ENCODE results near the gene CCER1. TPM values are rescaled to one million over a fixed set of nuclear protein-coding genes. Genes with fewer than 3 reads are reported as not detected.

Gene CCER1
- total and polyA plus RNA-seq, 5 experiments from 2014 or later = not detected

DNA sequence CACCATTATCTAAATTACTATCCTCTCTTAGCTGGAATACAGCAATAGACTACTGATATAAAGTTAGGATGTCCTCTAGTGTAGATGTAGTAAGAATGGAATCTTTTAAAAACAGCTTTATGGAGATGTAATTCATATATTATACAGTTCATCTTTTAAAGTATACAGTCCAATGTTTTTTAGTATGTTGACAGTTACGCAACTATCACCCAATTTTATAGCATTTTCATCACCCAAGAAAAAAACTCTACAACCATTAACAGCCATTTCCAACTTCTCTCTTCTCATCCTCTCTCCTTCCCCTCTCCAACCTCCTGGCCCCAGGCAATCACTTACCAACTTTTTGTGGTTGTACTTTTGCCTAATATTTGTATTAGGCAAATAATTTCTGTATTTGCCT lies 27.2 kb upstream of the CCER1 start:
- Mint-ChIP-seq H3K4me3 (no peak overlapping the region), H3K4me1 (no peaks in the 10 kb centered on the region), H3K9me3 (peaks cover 0 to 5% (median 0%) of the 10 kb centered on the region in 9 donors), H3K36me3 (no peaks in the 10 kb centered on the region), H3K27ac (no peak overlapping the region), H3K27me3 (peaks cover 0 to 4% (median 0%) of the 10 kb centered on the region in 5 donors)
- no peak for DNase-seq
- ATAC-seq = no peak
- POLR2A ChIA-PET = no interaction called here

DNA sequence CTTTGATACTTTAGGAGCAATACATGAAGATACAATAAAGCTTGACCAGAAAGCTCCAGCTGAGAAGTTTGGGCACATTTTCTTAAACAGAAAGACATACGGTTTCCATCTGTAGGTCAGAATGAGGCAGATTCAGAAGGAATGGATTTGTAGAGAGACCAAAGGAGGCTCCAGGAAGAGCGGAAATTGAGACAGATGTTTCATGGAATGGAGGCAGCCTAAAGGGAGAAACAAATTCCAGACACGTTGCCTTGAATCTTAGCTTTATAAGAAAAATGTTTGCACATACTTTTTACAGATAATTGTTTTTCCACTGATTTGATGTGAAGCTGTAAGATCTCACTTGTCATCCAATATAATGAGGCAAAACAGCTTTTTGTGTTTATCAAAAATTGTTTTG lies 25.0 kb upstream of the CCER1 start:
- DNase-seq = no peak
- H3K9me3 Mint-ChIP-seq = no peaks in the 10 kb centered on the region
- H3K4me3 Mint-ChIP-seq = no peak overlapping the region
- POLR2A ChIA-PET = no interaction called here
- H3K36me3 Mint-ChIP-seq = no peaks in the 10 kb centered on the region
- H3K4me1 Mint-ChIP-seq = no peaks in the 10 kb centered on the region
- H3K27me3 Mint-ChIP-seq = peaks cover 0 to 4% (median 0%) of the 10 kb centered on the region in 5 donors
- no peak for ATAC-seq
- no peak overlapping the region for H3K27ac Mint-ChIP-seq

DNA sequence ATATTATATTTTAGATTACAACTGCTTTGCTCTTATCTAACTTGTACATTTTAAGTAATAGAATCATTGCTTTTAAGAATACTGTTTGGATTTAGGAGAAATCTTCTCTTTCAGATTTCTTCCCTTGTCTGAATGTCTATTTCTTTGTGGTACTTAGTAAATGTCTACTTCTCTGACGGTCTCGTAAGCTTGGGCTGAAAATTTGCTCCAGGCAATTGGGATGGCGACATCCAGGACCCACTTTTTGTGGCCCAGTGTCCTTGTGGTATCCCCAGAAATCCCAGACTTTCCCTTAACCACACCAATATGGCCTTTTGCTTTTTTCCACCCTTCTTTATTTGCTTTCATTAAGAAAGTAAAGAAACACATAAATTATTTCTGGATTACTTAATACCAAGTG lies 24.0 kb upstream of the CCER1 start:
- peaks cover 0 to 8% (median 4%) of the 10 kb centered on the region in 5 donors for H3K27me3 Mint-ChIP-seq
- no peak overlapping the region for H3K27ac Mint-ChIP-seq
- DNase-seq (no peak), ATAC-seq (no peak)
- POLR2A ChIA-PET = no interaction called here
- no peaks in the 10 kb centered on the region for H3K4me1 Mint-ChIP-seq
- no peaks in the 10 kb centered on the region for H3K36me3 Mint-ChIP-seq
- no peaks in the 10 kb centered on the region for H3K9me3 Mint-ChIP-seq
- no peak overlapping the region for H3K4me3 Mint-ChIP-seq

DNA sequence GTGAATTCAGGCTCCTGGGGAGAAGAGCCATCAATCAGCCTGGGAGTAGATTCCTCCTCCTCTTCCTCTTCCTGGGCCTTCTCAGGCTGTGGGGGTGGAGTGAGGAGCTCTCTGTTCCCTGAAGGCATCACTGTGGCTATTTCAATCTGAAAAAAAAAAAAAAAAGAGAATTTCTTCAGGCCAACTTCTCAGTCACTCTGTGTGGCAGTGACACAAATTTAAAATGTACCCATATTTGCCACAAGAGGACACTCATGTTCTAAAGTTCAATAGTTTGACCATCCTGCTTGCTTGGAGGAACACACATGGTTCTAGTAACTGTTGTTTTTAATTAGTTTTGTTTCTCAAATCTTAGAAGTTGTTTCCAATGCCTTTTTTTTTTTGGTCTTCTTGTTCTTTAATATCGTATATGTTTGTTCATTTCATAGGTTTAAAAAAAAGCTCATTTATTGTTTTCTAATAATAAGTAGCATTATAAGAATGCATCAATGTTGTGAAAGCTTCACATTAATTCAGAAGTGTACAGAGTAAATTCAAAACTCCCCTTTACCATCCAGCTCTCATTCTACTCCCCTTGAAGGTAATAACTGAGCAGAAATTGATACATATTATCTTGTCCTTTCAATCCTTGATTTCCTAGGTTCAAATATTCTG lies 23.3 kb upstream of the CCER1 start:
- DNase-seq (peak in 1 of 10 donors; percentile 7), ATAC-seq (peak in 1 of 2 donors; percentile 33)
- Mint-ChIP-seq H3K4me1 (no peaks in the 10 kb centered on the region), H3K9me3 (no peaks in the 10 kb centered on the region), H3K4me3 (no peak overlapping the region), H3K36me3 (no peaks in the 10 kb centered on the region), H3K27me3 (peaks cover 0 to 12% (median 5%) of the 10 kb centered on the region in 5 donors), H3K27ac (no peak overlapping the region)
- POLR2A ChIA-PET = no interaction called here

DNA sequence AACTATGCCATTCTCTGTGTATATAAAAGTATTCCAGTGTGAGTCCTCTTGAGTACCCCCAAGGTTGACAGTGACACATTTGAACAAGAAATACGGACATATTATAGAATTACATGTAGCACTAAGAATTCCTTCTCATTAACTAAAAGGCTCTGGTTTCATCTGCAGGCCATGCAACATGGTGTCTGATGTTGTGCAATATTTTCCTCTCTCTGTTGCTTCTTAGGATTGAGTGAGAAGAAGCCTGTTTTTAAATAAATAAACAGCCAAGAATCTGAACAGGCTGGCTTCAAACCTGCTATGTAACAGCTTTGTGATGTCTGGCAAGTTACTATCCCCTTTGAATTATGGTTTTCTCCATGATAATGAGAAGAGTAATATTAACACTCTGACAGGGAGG lies 22.2 kb upstream of the CCER1 start:
- DNase-seq (no peak), ATAC-seq (no peak)
- Mint-ChIP-seq H3K27ac (no peak overlapping the region), H3K36me3 (no peaks in the 10 kb centered on the region), H3K4me1 (no peaks in the 10 kb centered on the region), H3K4me3 (no peak overlapping the region), H3K9me3 (no peaks in the 10 kb centered on the region), H3K27me3 (peaks cover 0 to 8% (median 4%) of the 10 kb centered on the region in 5 donors)
- POLR2A ChIA-PET = no interaction called here

DNA sequence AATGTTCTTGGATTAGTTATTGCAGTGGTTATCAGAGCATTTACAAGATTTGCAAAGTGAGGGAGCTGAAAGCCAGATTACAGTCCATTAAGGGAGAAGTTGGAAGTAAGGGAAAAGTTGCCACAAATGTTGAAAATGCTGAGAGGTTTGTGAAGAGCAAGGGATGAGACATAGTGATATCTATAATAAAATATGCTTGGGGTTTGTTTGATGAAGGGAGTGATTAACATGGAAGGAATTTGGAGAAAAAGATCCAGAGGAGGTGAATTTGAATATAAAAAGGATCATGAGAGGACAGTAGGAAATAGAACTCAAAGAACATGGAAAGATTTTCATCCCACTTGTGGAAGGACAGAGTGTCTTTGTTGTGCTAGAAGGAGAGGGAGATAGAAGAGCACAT lies 19.3 kb upstream of the CCER1 start:
- POLR2A ChIA-PET = no interaction called here
- ATAC-seq = no peak

DNA sequence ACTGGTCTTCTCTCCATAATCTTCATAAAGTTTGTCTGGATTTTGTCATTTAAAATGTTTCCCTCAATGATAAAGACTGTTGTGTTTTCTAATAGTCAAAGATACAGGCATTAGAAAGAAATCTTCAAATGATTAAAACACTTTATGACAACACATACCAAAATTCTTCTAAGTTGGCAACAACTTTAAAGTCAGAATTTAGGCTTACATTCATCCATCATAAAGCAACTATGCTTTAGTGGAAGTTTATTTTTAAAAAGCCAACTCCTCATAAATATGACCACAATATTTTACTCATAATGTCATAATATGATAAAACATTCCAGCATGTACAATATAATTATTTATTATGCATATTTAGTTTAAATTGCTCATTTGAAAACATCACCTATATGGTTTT lies 17.2 kb upstream of the CCER1 start:
- DNase-seq = no peak
- H3K27ac Mint-ChIP-seq = no peak overlapping the region
- no peaks in the 10 kb centered on the region for H3K9me3 Mint-ChIP-seq
- peaks cover 0 to 12% (median 5%) of the 10 kb centered on the region in 5 donors for H3K27me3 Mint-ChIP-seq
- no peaks in the 10 kb centered on the region for H3K36me3 Mint-ChIP-seq
- POLR2A ChIA-PET = no interaction called here
- H3K4me3 Mint-ChIP-seq = no peak overlapping the region
- H3K4me1 Mint-ChIP-seq = no peaks in the 10 kb centered on the region
- no peak for ATAC-seq

More for the DNA sequence above, 19.3 kb upstream of the CCER1 start:
- Mint-ChIP-seq H3K9me3 (no peaks in the 10 kb centered on the region), H3K4me1 (no peaks in the 10 kb centered on the region), H3K4me3 (no peak overlapping the region), H3K27me3 (peaks cover 0 to 8% (median 3%) of the 10 kb centered on the region in 5 donors), H3K36me3 (no peaks in the 10 kb centered on the region), H3K27ac (no peak overlapping the region)
- no peak for DNase-seq

DNA sequence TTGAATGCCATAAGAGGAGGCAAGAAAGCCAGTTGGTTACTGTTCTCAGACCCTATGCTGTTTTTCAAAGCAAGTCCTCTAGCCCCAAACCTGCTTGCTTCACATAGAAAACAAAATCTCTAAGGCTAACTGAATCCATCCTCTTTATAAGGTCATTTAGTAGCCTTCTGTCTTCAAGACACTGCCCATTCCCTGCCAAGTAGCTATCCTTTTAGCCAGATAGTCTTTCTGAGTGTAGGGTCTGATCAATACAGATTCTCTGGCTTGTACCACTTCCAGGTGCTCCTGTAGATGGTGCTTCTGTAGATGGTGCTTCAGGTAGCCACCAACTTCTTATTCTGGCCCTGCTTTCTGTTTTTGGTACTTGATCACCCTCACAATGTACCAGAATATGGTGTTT lies 15.9 kb upstream of the CCER1 start:
- POLR2A ChIA-PET = no interaction called here

DNA sequence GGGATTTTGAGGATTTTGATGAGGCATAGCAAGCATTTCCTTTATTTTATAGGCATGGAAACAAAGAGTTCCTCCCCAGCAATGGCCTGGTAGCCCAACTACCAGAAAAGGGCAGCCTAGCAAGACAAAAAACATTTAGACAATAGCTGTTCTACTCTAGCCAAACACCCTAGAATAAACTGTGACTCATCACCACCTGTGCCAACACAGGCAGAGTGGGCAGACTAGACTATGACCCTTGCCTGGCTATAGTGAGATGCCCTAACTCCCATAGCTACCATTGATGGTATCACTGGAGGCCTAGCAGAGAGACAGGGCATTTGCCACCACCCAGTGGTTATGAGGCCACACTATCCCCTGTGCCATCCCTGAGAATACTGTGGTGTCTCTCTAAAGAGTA lies 15.5 kb upstream of the CCER1 start:
- no peaks in the 10 kb centered on the region for H3K9me3 Mint-ChIP-seq
- H3K4me3 Mint-ChIP-seq = no peak overlapping the region
- DNase-seq = no peak
- no peaks in the 10 kb centered on the region for H3K4me1 Mint-ChIP-seq
- H3K27me3 Mint-ChIP-seq = peaks cover 0 to 12% (median 5%) of the 10 kb centered on the region in 5 donors
- POLR2A ChIA-PET = no interaction called here
- ATAC-seq = no peak
- H3K36me3 Mint-ChIP-seq = no peaks in the 10 kb centered on the region
- H3K27ac Mint-ChIP-seq = no peak overlapping the region

More for the DNA sequence above, 15.9 kb upstream of the CCER1 start:
- Mint-ChIP-seq H3K36me3 (no peaks in the 10 kb centered on the region), H3K27ac (no peak overlapping the region), H3K9me3 (no peaks in the 10 kb centered on the region), H3K27me3 (peaks cover 0 to 12% (median 5%) of the 10 kb centered on the region in 5 donors), H3K4me1 (no peaks in the 10 kb centered on the region), H3K4me3 (no peak overlapping the region)
- no peak for ATAC-seq
- DNase-seq = no peak

DNA sequence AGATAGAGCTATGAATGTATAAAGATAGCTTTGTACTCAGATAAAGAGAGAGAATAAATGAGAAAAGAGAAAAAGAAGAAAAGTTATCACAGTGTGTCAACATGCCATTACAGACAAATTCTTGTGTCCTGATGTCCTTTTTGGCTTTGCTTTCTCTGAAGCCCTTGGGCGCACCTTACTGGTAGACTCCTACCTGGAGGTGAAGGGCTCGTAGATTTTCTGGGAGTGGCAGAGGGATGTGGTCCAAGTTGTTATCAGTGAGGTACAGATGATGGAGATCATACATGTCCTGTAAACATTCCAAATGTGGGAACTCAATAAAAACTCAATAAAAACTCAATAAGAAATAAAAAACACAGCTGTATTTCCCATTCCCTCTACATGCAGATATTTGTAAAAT lies 14.9 kb upstream of the CCER1 start:
- H3K4me3 Mint-ChIP-seq = no peak overlapping the region
- H3K27me3 Mint-ChIP-seq = peaks cover 0 to 12% (median 5%) of the 10 kb centered on the region in 5 donors
- no peak for DNase-seq
- H3K4me1 Mint-ChIP-seq = no peaks in the 10 kb centered on the region
- POLR2A ChIA-PET = no interaction called here
- H3K36me3 Mint-ChIP-seq = no peaks in the 10 kb centered on the region
- no peak overlapping the region for H3K27ac Mint-ChIP-seq
- no peak for ATAC-seq
- no peaks in the 10 kb centered on the region for H3K9me3 Mint-ChIP-seq

DNA sequence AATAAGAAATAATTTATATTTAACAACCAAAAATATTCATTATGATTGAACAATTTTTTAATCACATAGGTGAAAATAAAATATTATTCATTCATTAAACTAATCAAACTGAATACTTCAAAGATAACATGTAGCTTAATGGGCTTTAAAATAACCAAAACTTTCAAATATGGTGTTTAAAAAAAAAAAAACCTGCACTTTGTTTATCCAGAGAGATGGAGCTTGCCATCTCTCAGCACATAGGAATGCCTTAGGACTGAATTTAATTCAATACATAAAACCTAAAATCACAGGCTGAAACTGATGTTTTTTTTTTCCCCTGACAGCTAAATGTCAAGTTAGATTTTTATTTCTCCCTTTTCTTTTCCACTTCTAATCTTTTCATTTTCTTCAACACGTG lies 14.4 kb upstream of the CCER1 start:
- H3K36me3 Mint-ChIP-seq = no peaks in the 10 kb centered on the region
- ATAC-seq = no peak

DNA sequence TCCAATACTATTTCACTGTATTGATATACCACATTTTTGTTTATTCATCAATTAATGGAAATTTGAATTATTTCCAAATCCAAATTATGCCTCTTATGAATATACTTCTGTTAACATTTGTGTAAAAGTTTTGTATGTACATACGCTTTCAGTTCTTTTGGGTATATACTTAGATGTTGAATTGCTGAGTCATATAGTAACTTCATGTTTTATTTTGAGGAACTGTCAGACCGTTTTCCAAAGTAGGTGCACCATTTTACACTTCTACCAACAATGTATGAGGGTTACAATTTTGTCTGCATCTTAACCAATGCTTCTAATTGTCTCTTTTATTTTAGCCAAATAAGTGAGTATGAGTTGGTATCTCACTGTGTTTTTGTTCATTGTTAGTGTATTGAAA lies 10.2 kb upstream of the CCER1 start:
- POLR2A ChIA-PET = no interaction called here
- Mint-ChIP-seq H3K9me3 (no peaks in the 10 kb centered on the region), H3K4me3 (no peak overlapping the region), H3K27ac (no peak overlapping the region), H3K4me1 (no peaks in the 10 kb centered on the region), H3K36me3 (no peaks in the 10 kb centered on the region), H3K27me3 (peaks cover 0 to 6% (median 2%) of the 10 kb centered on the region in 5 donors)
- ATAC-seq = no peak
- DNase-seq = no peak

More for the DNA sequence above, 14.4 kb upstream of the CCER1 start:
- H3K4me3 Mint-ChIP-seq = no peak overlapping the region
- H3K9me3 Mint-ChIP-seq = no peaks in the 10 kb centered on the region
- DNase-seq = no peak
- no peaks in the 10 kb centered on the region for H3K4me1 Mint-ChIP-seq
- no peak overlapping the region for H3K27ac Mint-ChIP-seq
- H3K27me3 Mint-ChIP-seq = peaks cover 0 to 9% (median 4%) of the 10 kb centered on the region in 5 donors
- POLR2A ChIA-PET = no interaction called here

DNA sequence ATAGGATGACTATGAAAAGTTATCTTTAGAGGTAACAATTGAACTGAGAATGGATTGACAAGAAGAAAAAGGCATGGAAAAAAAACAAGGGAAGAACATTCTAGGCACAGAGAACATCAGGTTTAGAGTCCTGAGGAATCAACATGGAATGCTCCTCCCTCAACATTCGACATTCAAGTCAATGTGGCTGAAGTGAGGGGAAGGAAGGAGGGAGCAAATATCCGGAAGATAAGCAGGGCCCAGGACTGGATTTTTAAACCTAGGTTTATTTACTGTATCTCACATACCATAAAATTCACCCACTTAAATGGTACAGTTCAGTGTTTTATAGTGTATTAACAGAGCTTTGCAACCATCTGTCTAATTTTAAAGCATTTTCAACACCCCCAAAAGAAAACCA lies 9.6 kb upstream of the CCER1 start:
- DNase-seq (no peak), ATAC-seq (no peak)
- H3K4me3 Mint-ChIP-seq = no peak overlapping the region
- no peaks in the 10 kb centered on the region for H3K4me1 Mint-ChIP-seq
- H3K27ac Mint-ChIP-seq = no peak overlapping the region
- H3K36me3 Mint-ChIP-seq = no peaks in the 10 kb centered on the region
- no peaks in the 10 kb centered on the region for H3K9me3 Mint-ChIP-seq
- POLR2A ChIA-PET = no interaction called here
- peaks cover 0 to 6% (median 2%) of the 10 kb centered on the region in 5 donors for H3K27me3 Mint-ChIP-seq

DNA sequence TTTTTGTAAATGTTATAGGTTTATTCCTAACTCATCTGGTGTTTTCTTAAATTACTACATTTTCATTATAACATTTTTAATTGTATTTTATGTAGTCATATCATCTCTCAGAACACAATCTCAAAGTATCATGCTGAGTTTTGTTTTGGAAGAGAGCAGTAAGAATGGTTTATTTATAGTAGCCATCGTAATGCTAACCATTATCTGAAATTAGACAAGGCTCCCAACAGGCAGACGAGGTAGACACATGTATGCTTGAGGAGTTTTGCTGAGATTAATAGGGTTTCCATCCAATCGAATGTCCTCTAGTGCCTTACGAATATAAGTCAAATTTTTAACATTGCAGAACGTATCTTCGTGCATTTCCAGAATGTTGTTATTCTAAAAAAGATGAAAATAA lies 9.0 kb upstream of the CCER1 start:
- DNase-seq = no peak
- Mint-ChIP-seq H3K4me1 (no peaks in the 10 kb centered on the region), H3K36me3 (no peaks in the 10 kb centered on the region), H3K27ac (no peak overlapping the region), H3K4me3 (no peak overlapping the region), H3K9me3 (no peaks in the 10 kb centered on the region), H3K27me3 (peaks cover 0 to 6% (median 2%) of the 10 kb centered on the region in 5 donors)
- POLR2A ChIA-PET = no interaction called here
- ATAC-seq = no peak
